ENCODE results near the gene ZFHX3. TPM values are rescaled to one million over a fixed set of nuclear protein-coding genes. Genes with fewer than 3 reads are reported as not detected.

Gene ZFHX3
- total and polyA plus RNA-seq, 2 of the 8 experiments (the other 6 are each of a cell fraction or from before 2014, with no cell fraction given), result 0.08 to 0.99 TPM

DNA sequence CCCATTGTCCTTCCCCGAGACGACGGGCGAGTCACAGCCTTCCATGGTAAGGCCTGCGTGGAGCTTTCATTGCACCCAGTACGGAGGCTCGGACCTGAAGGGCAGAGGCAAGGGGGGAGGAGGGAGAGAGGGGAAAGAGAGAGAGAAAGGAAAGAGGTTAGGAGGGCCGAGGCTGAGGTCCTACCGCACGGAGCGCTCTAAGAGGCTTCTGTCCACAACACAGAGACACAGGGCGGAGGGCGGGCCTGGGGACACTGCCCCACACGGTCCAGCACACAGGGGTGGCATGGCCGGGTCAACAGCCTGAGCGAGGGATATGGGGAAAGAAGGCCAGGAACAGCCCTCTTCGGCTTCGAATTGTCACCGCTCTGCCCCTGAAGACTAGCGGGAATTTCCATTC, 87.8 kb downstream of the ZFHX3 start (continued):
- TF ChIP-seq, protein P1, sequence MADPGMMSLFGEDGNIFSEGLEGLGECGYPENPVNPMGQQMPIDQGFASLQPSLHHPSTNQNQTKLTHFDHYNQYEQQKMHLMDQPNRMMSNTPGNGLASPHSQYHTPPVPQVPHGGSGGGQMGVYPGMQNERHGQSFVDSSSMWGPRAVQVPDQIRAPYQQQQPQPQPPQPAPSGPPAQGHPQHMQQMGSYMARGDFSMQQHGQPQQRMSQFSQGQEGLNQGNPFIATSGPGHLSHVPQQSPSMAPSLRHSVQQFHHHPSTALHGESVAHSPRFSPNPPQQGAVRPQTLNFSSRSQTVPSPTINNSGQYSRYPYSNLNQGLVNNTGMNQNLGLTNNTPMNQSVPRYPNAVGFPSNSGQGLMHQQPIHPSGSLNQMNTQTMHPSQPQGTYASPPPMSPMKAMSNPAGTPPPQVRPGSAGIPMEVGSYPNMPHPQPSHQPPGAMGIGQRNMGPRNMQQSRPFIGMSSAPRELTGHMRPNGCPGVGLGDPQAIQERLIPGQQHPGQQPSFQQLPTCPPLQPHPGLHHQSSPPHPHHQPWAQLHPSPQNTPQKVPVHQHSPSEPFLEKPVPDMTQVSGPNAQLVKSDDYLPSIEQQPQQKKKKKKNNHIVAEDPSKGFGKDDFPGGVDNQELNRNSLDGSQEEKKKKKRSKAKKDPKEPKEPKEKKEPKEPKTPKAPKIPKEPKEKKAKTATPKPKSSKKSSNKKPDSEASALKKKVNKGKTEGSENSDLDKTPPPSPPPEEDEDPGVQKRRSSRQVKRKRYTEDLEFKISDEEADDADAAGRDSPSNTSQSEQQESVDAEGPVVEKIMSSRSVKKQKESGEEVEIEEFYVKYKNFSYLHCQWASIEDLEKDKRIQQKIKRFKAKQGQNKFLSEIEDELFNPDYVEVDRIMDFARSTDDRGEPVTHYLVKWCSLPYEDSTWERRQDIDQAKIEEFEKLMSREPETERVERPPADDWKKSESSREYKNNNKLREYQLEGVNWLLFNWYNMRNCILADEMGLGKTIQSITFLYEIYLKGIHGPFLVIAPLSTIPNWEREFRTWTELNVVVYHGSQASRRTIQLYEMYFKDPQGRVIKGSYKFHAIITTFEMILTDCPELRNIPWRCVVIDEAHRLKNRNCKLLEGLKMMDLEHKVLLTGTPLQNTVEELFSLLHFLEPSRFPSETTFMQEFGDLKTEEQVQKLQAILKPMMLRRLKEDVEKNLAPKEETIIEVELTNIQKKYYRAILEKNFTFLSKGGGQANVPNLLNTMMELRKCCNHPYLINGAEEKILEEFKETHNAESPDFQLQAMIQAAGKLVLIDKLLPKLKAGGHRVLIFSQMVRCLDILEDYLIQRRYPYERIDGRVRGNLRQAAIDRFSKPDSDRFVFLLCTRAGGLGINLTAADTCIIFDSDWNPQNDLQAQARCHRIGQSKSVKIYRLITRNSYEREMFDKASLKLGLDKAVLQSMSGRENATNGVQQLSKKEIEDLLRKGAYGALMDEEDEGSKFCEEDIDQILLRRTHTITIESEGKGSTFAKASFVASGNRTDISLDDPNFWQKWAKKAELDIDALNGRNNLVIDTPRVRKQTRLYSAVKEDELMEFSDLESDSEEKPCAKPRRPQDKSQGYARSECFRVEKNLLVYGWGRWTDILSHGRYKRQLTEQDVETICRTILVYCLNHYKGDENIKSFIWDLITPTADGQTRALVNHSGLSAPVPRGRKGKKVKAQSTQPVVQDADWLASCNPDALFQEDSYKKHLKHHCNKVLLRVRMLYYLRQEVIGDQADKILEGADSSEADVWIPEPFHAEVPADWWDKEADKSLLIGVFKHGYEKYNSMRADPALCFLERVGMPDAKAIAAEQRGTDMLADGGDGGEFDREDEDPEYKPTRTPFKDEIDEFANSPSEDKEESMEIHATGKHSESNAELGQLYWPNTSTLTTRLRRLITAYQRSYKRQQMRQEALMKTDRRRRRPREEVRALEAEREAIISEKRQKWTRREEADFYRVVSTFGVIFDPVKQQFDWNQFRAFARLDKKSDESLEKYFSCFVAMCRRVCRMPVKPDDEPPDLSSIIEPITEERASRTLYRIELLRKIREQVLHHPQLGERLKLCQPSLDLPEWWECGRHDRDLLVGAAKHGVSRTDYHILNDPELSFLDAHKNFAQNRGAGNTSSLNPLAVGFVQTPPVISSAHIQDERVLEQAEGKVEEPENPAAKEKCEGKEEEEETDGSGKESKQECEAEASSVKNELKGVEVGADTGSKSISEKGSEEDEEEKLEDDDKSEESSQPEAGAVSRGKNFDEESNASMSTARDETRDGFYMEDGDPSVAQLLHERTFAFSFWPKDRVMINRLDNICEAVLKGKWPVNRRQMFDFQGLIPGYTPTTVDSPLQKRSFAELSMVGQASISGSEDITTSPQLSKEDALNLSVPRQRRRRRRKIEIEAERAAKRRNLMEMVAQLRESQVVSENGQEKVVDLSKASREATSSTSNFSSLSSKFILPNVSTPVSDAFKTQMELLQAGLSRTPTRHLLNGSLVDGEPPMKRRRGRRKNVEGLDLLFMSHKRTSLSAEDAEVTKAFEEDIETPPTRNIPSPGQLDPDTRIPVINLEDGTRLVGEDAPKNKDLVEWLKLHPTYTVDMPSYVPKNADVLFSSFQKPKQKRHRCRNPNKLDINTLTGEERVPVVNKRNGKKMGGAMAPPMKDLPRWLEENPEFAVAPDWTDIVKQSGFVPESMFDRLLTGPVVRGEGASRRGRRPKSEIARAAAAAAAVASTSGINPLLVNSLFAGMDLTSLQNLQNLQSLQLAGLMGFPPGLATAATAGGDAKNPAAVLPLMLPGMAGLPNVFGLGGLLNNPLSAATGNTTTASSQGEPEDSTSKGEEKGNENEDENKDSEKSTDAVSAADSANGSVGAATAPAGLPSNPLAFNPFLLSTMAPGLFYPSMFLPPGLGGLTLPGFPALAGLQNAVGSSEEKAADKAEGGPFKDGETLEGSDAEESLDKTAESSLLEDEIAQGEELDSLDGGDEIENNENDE (IDR thresholded peaks at IDR 0.05; ENCODE audit: insufficient replicate concordance, low read length), result no peak
- TF ChIP-seq TAF7 (optimal IDR thresholded peaks at IDR 0.05; ENCODE audit: borderline replicate concordance, low read depth, low read length), result no peak
